H1 (cell line): ENCODE measurements around the gene TRIM47. TPM values are rescaled to one million over a fixed set of nuclear protein-coding genes. Genes with fewer than 3 reads are reported as not detected.

Experiments used
- CTCF ChIA-PET: fragments of 300-600 bp; sonication (Branson Sonifier 250); formaldehyde crosslinking; loops from one replicate; lab custom pipeline; 2021; ENCODE audit not compliant: partially characterized antibody; lab: Charles Lee
- POLR2A ChIA-PET: fragments of 300-600 bp; sonication (Branson Sonifier 250); formaldehyde crosslinking; loops from one replicate; lab custom pipeline; 2021; ENCODE audit warnings: inconsistent platforms; ENCODE audit not compliant: partially characterized antibody; lab: Charles Lee
- DNase-seq, 2 experiments: peaks; one replicate each; pipeline versions ENCODE4 v3.0.0 to v3.0.0-alpha.2; 2010 to 2022; ENCODE audit warnings: low spot score in 2 of 2, low read depth in 1 of 2, mixed read lengths in 1 of 2
- FAIRE-seq: peaks from 2 replicates; lab custom pipeline; 2011; peaks lifted over from hg19 to GRCh38; lab: Jason Lieb, UNC
- H2AFZ ChIP-seq: 2 replicates; pipeline ENCODE4 v1.8.1; 2012; ENCODE audit warnings: low read length, inconsistent platforms
- H2AK5ac ChIP-seq: 2 replicates; pipeline ENCODE4 v1.6.1; 2013; ENCODE audit warnings: low read depth, low read length
- H2BK120ac ChIP-seq: replicated peaks from 2 replicates; pipeline ENCODE3; 2013; ENCODE audit warnings: low read depth, low read length, inconsistent platforms
- H2BK12ac ChIP-seq: 2 replicates; pipeline ENCODE4 v1.6.1; 2013; ENCODE audit warnings: low read depth, low read length
- H2BK15ac ChIP-seq: 2 replicates; pipeline ENCODE4 v1.6.1; 2013; ENCODE audit warnings: low read length
- H2BK20ac ChIP-seq: 2 replicates; pipeline ENCODE4 v1.6.1; 2013; ENCODE audit warnings: low read length
- H2BK5ac ChIP-seq: 2 replicates; pipeline ENCODE4 v1.6.1; 2013; ENCODE audit warnings: low read depth, low read length
- H3K14ac ChIP-seq: 2 replicates; pipeline ENCODE4 v1.6.1; 2013; ENCODE audit warnings: inconsistent platforms; ENCODE audit not compliant: insufficient read length
- H3K18ac ChIP-seq: 2 replicates; pipeline ENCODE4 v1.6.1; 2013; ENCODE audit warnings: low read length; ENCODE audit errors: extremely low read depth
- H3K23ac ChIP-seq: 2 replicates; pipeline ENCODE4 v1.6.1; 2013; ENCODE audit warnings: inconsistent platforms; ENCODE audit not compliant: insufficient read length
- H3K23me2 ChIP-seq: 2 replicates; pipeline ENCODE4 v1.6.1; 2013; ENCODE audit warnings: low read depth, low read length
- H3K27ac ChIP-seq: 2 replicates; pipeline ENCODE4 v1.6.1; 2011; ENCODE audit warnings: low read depth, low read length, inconsistent platforms
- H3K27me3 ChIP-seq, 4 experiments: replicated peaks in 1 of 4; 1 replicate in 1 of 4; 2 replicates in 3 of 4; pipeline versions ENCODE4 v1.6.1 to v1.8.1; 2011 to 2013; ENCODE audit warnings: low read length in 3 of 4, mild to moderate bottlenecking in 3 of 4, inconsistent platforms in 2 of 4, mixed read lengths in 2 of 4, moderate library complexity in 1 of 4; ENCODE audit not compliant: control insufficient read depth in 3 of 4, insufficient read depth in 3 of 4; ENCODE audit errors: extremely low read depth in 1 of 4
- H3K36me3 ChIP-seq, 4 experiments: 2 replicates each; pipeline versions ENCODE4 v1.6.1 to v1.8.1; 2011 to 2013; ENCODE audit warnings: mild to moderate bottlenecking in 4 of 4, low read length in 3 of 4, moderate library complexity in 2 of 4, control low read depth in 1 of 4, inconsistent platforms in 1 of 4; ENCODE audit not compliant: insufficient read depth in 4 of 4, control insufficient read depth in 2 of 4
- H3K4ac ChIP-seq: replicated peaks from 2 replicates; pipeline ENCODE3; 2013; ENCODE audit warnings: low read length, low read depth, mixed read lengths, inconsistent platforms; ENCODE audit not compliant: insufficient read length
- H3K4me1 ChIP-seq, 4 experiments: replicated peaks in 1 of 4; 1 replicate in 1 of 4; 2 replicates in 3 of 4; pipeline versions ENCODE4 v1.6.1 to v1.8.1; 2011 to 2013; ENCODE audit warnings: low read length in 3 of 4, inconsistent platforms in 2 of 4, mixed read lengths in 1 of 4; ENCODE audit not compliant: insufficient read depth in 4 of 4, control insufficient read depth in 3 of 4
- H3K4me2 ChIP-seq, 2 experiments: 2 replicates each; pipeline versions ENCODE4 v1.6.1 to v1.8.1; 2011 to 2013; ENCODE audit warnings: low read depth in 2 of 2, low read length in 2 of 2, control low read depth in 1 of 2, inconsistent platforms in 1 of 2, mild to moderate bottlenecking in 1 of 2; ENCODE audit not compliant: insufficient read depth in 1 of 2
- H3K4me3 ChIP-seq, 4 experiments: fragments of 200-600, 300-600 bp in 1 of 4; sonication (generic), shearing (Covaris generic), sonication (Bioruptor Twin) in 1 of 4; 2 replicates each; pipeline versions ENCODE4 v1.5.1 to v1.8.1; 2011 to 2016; ENCODE audit warnings: low read length in 4 of 4, low read depth in 3 of 4, control low read depth in 2 of 4, inconsistent platforms in 2 of 4, mild to moderate bottlenecking in 2 of 4, mixed read lengths in 1 of 4, moderate library complexity in 1 of 4; ENCODE audit not compliant: insufficient read depth in 2 of 4; ENCODE audit errors: extremely low read depth in 1 of 4
- H3K56ac ChIP-seq: replicated peaks from 2 replicates; pipeline ENCODE3; 2013; ENCODE audit warnings: low read depth, mild to moderate bottlenecking, mixed read lengths, low read length, inconsistent platforms; ENCODE audit not compliant: insufficient read length
- H3K79me1 ChIP-seq: 2 replicates; pipeline ENCODE4 v1.6.1; 2013; ENCODE audit warnings: low read depth, low read length, control low read depth
- H3K79me2 ChIP-seq, 2 experiments: 2 replicates each; pipeline versions ENCODE4 v1.6.1 to v1.8.1; 2012 to 2013; ENCODE audit warnings: low read length in 2 of 2, mild to moderate bottlenecking in 2 of 2, inconsistent platforms in 1 of 2; ENCODE audit not compliant: insufficient read depth in 2 of 2, control insufficient read depth in 1 of 2
- H3K9ac ChIP-seq, 4 experiments: replicated peaks in 1 of 4; 1 replicate in 1 of 4; 2 replicates in 3 of 4; pipeline versions ENCODE4 v1.6.1 to v1.8.1; 2011 to 2013; ENCODE audit warnings: low read depth in 3 of 4, low read length in 3 of 4, control low read depth in 2 of 4, mild to moderate bottlenecking in 2 of 4, moderate library complexity in 2 of 4, inconsistent platforms in 1 of 4; ENCODE audit errors: extremely low read depth in 1 of 4
- H3K9me3 ChIP-seq, 2 experiments: 2 replicates each; pipeline versions ENCODE4 v1.6.1 to v1.8.1; 2012 to 2013; ENCODE audit warnings: mild to moderate bottlenecking in 2 of 2, moderate library complexity in 2 of 2, control low read depth in 1 of 2, inconsistent platforms in 1 of 2, low read depth in 1 of 2, low read length in 1 of 2, mixed read lengths in 1 of 2; ENCODE audit not compliant: insufficient read depth in 2 of 2
- H4K20me1 ChIP-seq, 2 experiments: replicated peaks in 1 of 2; 2 replicates each; pipeline versions ENCODE3 to v1.8.1; 2011 to 2013; ENCODE audit warnings: inconsistent platforms in 2 of 2, low read length in 2 of 2, mild to moderate bottlenecking in 1 of 2; ENCODE audit not compliant: insufficient read depth in 2 of 2, control insufficient read depth in 1 of 2
- H4K5ac ChIP-seq: 2 replicates; pipeline ENCODE4 v1.6.1; 2013; ENCODE audit warnings: low read length, low read depth, mixed read lengths, inconsistent platforms; ENCODE audit not compliant: insufficient read length
- H4K8ac ChIP-seq: 2 replicates; pipeline ENCODE4 v1.8.0; 2013; ENCODE audit warnings: mild to moderate bottlenecking, moderate library complexity, low read length, inconsistent platforms; ENCODE audit not compliant: insufficient read depth; ENCODE audit errors: extremely low read depth
- H4K91ac ChIP-seq: replicated peaks from 2 replicates; pipeline ENCODE3; 2013; ENCODE audit warnings: low read length, mixed read lengths, inconsistent platforms; ENCODE audit not compliant: insufficient read length
- GABPA ChIP-seq: IDR thresholded peaks from 2 replicates; pipeline ENCODE4 v1.6.1; 2011; ENCODE audit warnings: mild to moderate bottlenecking, low read length, moderate library complexity, borderline replicate concordance; ENCODE audit not compliant: insufficient read depth
- WGBS, 2 experiments: shearing (Covaris generic) in 1 of 2; methylation state at CpG; one replicate each; pipeline versions ENCODE4 v1.1.6 to v1.1.7; 2013 to 2015; ENCODE audit warnings: low lambda C conversion rate in 2 of 2, mixed read lengths in 2 of 2, inconsistent platforms in 1 of 2, low coverage in 1 of 2, missing lambda C conversion rate in 1 of 2; ENCODE audit not compliant: insufficient replicate concordance in 2 of 2, insufficient coverage in 1 of 2, insufficient read length in 1 of 2; ENCODE audit errors: extremely low coverage in 1 of 2, missing lambda C conversion rate in 1 of 2; 5-methylcytosine and 5-hydroxymethylcytosine counted together
- polyA plus RNA-seq, 7 experiments: library from polyadenylated mRNA; depleted of rRNA in 3 of 7; stranded (reverse) in 5 of 7; unstranded in 2 of 7; fragments of >200 nt in 5 of 7; fragments of 200-250 nt in 2 of 7; gene quantifications; 1 replicate in 5 of 7; 2 replicates in 1 of 7; 4 replicates in 1 of 7; pipeline versions ENCODE4 v1.2.1 to v1.2.3, GENCODE V29; 2011 to 2013; ENCODE audit warnings: missing spikeins in 2 of 7, mixed read lengths in 2 of 7
- total RNA-seq: library from RNA; stranded (reverse); fragmentation: NEBNext Ultra II Directional; extraction: Animal tissue kit (Norgen Biotek cat#: 25700); gene quantifications from 2 replicates; pipeline ENCODE4 v1.2.1, GENCODE V29; 2021

Gene TRIM47
- total and polyA plus RNA-seq, 2 of the 8 experiments (the other 6 are each of a cell fraction or from before 2014, with no cell fraction given) = 6.3 to 6.4 TPM

GRCh38 chr17:75910699-75911098 is 32.3 kb upstream of the TRIM47 start:
- Histone ChIP-seq H3K79me1 (no peaks in the 10 kb centered on the region), H4K91ac (no peak overlapping the region), H2AK5ac (no peak overlapping the region), H3K9me3 (no peaks in the 10 kb centered on the region), H3K4me3 (no peak overlapping the region), H2BK120ac (no peak overlapping the region), H3K4ac (no peak overlapping the region), H2BK20ac (no peak overlapping the region), H4K8ac (no peak overlapping the region; the same call in 1 of the 2 replicates), H3K23me2 (no peaks in the 10 kb centered on the region), H2BK12ac (no peak overlapping the region), H3K27me3 (no peaks in the 10 kb centered on the region), H3K4me1 (no peaks in the 10 kb centered on the region; a peak in 2 of 7 replicates), H3K9ac (peak overlapping the region in 1 of 4 experiments; percentile 31; a peak in 1 of 7 replicates), H3K4me2 (no peak overlapping the region), H3K36me3 (0 out of 8 replicates have a peak, but pooled peaks cover 0 to 3% (median 0%) of the 10 kb centered on the region in 4 experiments), H2BK5ac (no peak overlapping the region), H3K23ac (no peak overlapping the region), H2AFZ (peak overlapping the region; percentile 36; the same call in 1 of the 2 replicates), H4K20me1 (no peaks in the 10 kb centered on the region), H3K27ac (peak overlapping the region; percentile 50; the same call in 1 of the 2 replicates), H4K5ac (no peak overlapping the region), H3K56ac (no peak overlapping the region), H3K79me2 (no peaks in the 10 kb centered on the region), H3K18ac (no peak overlapping the region), H2BK15ac (no peak overlapping the region), H3K14ac (no peak overlapping the region)
- 63% methylated on average over 6 of the region's 6 CpGs; no CpG with 5 or more reads in 1 of the 2 experiments for WGBS, 2 experiments
- TF ChIP-seq GABPA = no peak
- ChIA-PET POLR2A (interaction anchor here (0.9 to 3.0 kb wide), 10 partner anchors 9 to 169 kb away, joined by 3 to 16 read pairs (median 4); partner anchors contain the start of genes TRIM65 and UNK), CTCF (interaction anchor here (1.0 to 51.3 kb wide), 9 partner anchors 9 to 369 kb away, joined by 3 to 885 read pairs (median 6); partner anchors contain the start of genes CDK3 and TRIM65)
- no peak for DNase-seq
- FAIRE-seq = no peak
